ENCODE results near the gene MRPL42. TPM values are rescaled to one million over a fixed set of nuclear protein-coding genes. Genes with fewer than 3 reads are reported as not detected.

MRPL42 gene
- total RNA-seq, 2 experiments from 2014 or later: 85.2 to 87.6 TPM

DNA sequence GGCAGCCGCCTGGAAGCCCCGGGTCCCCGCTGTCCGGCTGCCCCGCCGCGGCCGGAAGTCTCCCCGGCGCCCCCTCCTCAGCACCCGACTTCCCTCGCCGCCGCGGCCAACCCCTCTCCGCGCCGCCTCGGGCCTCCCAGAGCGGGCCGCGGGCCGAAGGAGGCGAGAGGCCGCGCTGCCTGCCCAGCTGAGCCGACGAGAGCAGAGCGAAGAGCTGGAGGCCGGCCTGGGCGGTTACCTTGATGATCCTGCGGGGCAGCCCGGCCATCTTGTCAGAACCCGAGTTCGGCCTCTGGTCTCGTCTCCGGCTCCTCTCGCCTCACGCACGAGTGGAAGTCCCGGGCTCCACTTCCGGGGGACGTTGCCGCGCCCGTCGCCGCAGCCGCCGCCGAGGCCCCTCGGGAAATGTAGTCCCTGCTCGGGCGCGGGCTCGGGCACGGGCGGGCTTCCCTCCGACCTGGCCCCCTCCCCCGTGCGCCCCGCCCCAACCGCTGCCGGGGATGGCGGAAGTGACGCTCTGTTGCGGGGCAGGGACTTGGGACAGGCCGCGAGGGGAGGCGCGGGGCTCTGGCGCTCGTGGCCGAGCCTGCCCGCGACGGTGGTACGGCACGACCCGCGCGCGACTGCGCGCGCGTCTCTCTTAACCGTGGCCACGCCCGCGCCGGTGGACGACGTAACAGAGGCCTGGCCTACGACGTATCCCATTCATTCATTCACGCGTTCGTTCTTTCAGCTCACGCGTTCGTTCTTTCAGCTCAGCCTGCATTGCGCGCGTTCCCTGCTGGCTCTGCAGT is 25.5 kb upstream of the MRPL42 start, which contains the start of gene UBE2N:
Gene UBE2N, minus strand, starts transcription at position 331 of the 794 bp plus-strand sequence. Its CDS starts 63 bp downstream, at position 268.
- ChIA-PET CTCF (interaction anchor here (0.9 to 1.7 kb wide), 3 partner anchors 18 to 659 kb away, joined by 3 read pairs; partner anchors contain the start of gene MRPL42), POLR2A (interaction anchor here (0.6 to 1.6 kb wide), 4 partner anchors 15 to 149 kb away, joined by 4 to 11 read pairs (median 4); partner anchors contain the start of gene MRPL42)

GRCh38 chr12:93442411-93443340 is 24.6 kb upstream of the MRPL42 start:
- ChIA-PET CTCF (interaction anchor here (0.7 to 1.7 kb wide), 4 partner anchors 18 to 658 kb away, joined by 3 read pairs; partner anchors contain the start of gene MRPL42), POLR2A (interaction anchor here (0.6 to 1.6 kb wide), 4 partner anchors 16 to 148 kb away, joined by 4 to 11 read pairs (median 4); partner anchors contain the start of gene MRPL42)

DNA sequence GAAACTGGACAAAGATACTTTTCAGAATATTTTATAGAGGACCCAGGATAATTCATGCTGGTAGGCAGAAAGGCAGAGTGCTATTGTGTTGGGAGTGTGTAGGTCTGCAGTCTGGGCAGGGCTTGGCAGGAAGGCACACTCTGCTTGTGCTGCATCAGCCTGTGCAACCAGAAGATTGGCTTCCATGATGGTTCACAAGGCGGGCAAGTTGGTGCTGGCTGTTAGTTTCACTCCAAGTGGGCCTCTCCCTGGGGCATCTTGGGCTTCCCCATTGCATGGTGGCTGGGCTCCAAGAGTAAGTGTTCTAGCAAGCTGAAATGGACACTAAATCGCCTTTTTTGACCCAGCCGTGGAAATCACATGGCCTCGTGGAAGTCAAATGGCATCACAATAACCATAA is 23.7 kb upstream of the MRPL42 start:
- ChIA-PET CTCF (interaction anchor here (0.7 to 1.2 kb wide), 2 partner anchors 24 to 59 kb away, joined by 3 read pairs; no protein-coding TSS in a partner anchor), POLR2A (no interaction called here)

DNA sequence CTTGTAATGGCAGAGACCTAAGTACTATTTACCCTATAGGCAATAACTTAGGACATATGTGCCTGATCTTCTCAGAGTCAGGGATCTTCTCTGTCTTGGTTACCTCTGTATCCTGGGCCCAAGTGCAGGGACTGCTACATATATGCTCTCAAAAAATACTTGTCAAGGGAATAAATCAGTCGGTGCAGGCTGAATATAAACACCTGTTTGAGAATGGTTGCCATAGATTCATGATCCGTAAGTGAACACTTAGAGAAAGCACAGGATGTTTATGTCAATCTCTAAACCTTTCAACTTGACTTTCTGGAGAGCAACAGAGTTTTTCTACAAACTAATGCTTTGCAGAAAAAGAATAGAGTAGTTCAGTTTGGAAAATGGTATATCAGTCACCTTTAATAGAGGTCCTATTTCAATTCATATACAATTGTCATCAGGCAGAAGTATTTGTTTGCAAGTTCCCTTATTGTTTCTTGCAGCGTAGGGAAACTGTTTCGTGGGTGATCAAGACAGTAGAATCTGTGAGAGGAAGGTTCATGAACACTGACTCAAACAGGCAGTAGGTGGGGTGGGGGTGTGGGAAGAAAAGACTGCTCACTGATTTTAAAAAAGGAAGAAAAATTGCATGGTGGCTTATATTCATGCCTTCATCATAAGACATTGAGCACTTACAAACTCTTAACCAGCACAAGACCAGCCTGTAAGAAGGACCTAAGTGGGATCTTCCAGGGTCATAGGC is 19.6 kb upstream of the MRPL42 start:
- ChIA-PET POLR2A (no interaction called here), CTCF (no interaction called here)

DNA sequence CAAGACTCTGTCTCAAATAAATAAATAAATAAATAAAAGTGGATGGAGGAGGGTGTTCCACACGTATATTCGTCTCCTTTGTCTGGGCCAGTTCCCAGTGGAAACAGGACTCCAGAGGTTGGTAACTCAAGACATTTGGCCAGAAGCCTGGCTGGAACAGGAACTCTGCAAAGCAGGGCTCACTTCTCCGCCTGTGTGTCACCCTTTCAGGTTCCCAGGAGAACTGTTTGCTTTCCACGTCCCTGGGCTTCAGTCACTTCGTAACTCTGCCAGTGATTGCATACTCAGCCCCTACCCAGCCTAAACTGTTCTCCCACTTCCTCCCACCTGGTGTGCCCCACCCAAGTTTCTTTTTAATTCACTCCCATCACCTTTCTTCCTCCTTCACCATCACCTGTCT is 18.5 kb upstream of the MRPL42 start:
- CTCF ChIA-PET: interaction anchor here (0.7 kb wide), 1 partner anchor 48 kb away, joined by 3 read pairs; no protein-coding TSS in a partner anchor

GRCh38 chr12:93449277-93449676 is 18.0 kb upstream of the MRPL42 start:
- CTCF ChIA-PET: interaction anchor here (0.7 kb wide), 1 partner anchor 48 kb away, joined by 3 read pairs; no protein-coding TSS in a partner anchor
- POLR2A ChIA-PET: no interaction called here

More for the DNA sequence above, 18.5 kb upstream of the MRPL42 start:
- POLR2A ChIA-PET: no interaction called here

DNA sequence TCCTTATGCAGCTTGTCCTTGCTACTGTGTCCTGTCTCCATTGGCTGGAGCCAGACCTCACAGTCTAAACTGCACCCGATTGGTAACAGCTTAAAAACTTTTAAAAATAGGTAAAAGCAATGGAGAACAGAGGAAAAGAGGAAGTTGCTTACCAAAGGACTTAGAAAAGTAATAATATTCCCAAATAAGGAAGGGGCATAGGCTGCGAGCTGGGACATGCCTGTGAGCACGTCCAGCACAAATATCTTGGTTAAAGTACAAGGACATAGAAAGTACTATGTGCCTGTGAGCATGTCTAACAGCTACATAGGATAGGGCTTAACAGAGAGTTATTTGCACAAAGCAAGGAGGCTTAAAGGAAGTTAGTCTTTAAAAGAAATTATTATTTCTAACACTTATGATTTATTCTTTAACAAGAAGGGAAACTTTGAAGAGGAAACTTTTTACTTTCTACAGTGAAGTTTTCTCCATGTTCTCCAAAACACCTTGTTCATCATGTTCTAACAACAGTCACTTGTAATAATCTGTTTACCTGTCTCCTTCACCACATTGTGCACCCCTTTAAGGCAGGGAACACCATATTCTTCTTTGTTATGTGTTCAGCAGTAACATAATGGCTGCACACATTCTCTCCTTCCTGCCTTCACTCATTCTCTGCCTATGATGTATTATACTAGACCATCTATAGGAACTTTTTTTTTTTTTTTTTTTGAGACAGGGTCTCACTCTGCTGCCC is 15.7 kb upstream of the MRPL42 start:
- ChIA-PET CTCF (no interaction called here), POLR2A (no interaction called here)

GRCh38 chr12:93453633-93454032 is 13.7 kb upstream of the MRPL42 start:
- ChIA-PET POLR2A (no interaction called here), CTCF (interaction anchor here (0.6 kb wide), 1 partner anchor 106 kb away, joined by 4 read pairs; no protein-coding TSS in a partner anchor)

DNA sequence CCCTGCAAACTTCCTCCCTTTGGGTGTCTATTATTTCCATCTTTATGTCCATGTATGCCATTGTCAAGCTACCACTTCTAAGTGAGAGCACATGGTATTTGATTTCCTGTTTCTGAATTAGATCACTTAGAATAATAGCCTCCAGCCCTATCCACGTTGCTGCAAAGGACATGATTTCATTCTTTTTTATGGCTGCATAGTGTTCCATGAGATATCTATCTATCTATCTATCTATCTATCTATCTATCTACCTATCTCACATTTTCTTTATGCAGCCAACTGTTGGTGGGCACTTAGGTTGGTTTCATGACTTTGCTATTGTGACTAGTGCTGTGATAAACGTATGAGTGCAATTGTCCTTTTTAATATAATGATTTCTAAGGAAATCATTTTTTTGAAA is 11.2 kb upstream of the MRPL42 start:
- ChIA-PET POLR2A (no interaction called here), CTCF (no interaction called here)

DNA sequence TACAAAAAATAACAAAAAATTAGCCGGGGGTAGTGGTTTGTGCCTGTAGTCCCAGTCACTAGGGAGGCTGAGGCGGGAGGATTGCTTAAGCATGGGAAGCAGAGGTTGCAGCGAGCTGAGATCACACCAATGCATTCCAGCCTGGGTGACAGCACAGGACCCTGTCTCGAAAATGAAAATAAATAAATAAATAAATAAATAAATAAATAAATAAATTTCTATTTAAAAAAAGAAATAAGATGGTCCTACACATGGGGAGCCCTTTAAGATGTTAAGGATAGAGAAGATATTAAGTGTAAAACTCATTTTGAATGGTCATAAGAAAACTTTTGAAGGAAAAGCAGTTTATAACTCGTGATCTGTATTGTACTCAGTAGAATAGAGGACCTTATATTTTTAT is 8.2 kb upstream of the MRPL42 start:
- POLR2A ChIA-PET: no interaction called here
- CTCF ChIA-PET: no interaction called here

DNA sequence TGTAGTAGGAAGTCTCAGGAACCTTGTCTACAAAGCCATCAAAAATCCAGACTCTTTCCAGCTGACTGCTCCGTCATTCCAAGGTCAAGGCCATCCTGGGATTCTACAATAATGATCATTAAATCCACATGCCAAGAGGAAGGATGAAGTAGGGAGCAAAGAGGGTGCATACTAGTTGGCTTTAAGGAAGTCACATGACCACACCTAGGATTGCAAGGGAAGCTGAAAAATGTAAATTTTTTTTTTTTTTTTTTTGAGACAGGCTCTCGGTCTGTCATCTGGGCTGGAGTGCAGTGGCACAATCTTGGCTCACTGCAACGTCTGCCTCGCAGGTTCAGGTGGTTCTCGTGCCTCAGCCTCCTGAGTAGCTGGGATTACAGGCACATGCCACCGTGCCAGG is 7.3 kb upstream of the MRPL42 start:
- ChIA-PET POLR2A (no interaction called here), CTCF (interaction anchor here (0.6 kb wide), 1 partner anchor 18 kb away, joined by 3 read pairs; the partner anchor contains the start of gene UBE2N)

DNA sequence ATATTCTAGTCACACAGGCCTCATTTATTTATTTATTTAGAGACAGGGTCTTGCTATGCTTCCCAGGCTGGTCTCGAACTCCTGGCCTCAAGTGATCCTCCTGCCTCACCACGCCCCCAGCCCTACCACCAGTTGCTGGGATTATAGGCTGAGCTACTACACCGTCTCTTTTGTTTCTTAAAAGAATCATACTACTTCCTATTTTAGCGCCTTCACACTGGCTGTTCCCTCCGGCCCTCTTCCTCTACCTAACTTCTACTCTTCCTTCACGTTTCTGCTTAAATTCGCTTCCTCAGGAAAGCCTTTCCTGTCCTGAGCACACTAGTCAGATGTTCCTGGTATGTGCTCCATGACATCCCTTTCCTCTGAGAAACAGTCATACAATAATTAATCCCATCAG is 6.4 kb upstream of the MRPL42 start:
- POLR2A ChIA-PET: no interaction called here
- CTCF ChIA-PET: no interaction called here

- ChIA-PET CTCF (no interaction called here), POLR2A (no interaction called here)
These were observed 5.8 kb upstream of the MRPL42 start for GRCh38 chr12:93461503-93461902.

- POLR2A ChIA-PET: no interaction called here
These were observed 1.5 kb upstream of the MRPL42 start for GRCh38 chr12:93465841-93466240.

GRCh38 chr12:93466625-93467350 is 526 bp upstream of the MRPL42 start:
- POLR2A ChIA-PET: interaction anchor here (0.6 to 1.6 kb wide), 5 partner anchors 24 to 929 kb away, joined by 3 to 5 read pairs (median 4); partner anchors contain the start of gene UBE2N
- CTCF ChIA-PET: interaction anchor here (0.6 to 4.2 kb wide), 5 partner anchors 22 to 635 kb away, joined by 3 to 14 read pairs (median 3); partner anchors contain the start of gene UBE2N

More at GRCh38 chr12:93465841-93466240, 1.5 kb upstream of the MRPL42 start:
- CTCF ChIA-PET: interaction anchor here (1.3 kb wide), 1 partner anchor 21 kb away, joined by 3 read pairs; no protein-coding TSS in a partner anchor

DNA sequence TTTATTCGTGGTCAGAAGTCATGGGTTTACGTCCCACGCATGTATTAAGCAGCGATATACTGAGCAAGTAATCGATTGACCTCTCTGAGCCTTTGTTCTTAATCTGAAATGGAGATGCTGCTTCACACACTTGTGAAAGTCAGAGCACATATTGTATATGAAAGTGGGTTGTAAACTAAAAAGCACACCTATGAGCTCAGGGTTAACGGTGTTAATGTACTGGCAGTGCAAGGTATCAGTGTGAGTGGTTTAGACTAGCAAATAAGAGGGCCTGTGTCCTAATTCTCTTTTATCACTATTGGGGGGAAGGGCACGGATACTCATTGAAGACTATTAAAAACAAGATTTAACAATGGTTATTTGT is 676 bp downstream of the MRPL42 start:
- ChIA-PET POLR2A (interaction anchor here (0.6 to 1.6 kb wide), 3 partner anchors 26 to 181 kb away, joined by 4 to 7 read pairs (median 5); partner anchors contain the start of gene UBE2N), CTCF (interaction anchor here (0.6 to 4.2 kb wide), 4 partner anchors 25 to 634 kb away, joined by 3 to 14 read pairs (median 4); no protein-coding TSS in a partner anchor)

- CTCF ChIA-PET: interaction anchor here (4.2 kb wide), 1 partner anchor 632 kb away, joined by 14 read pairs; no protein-coding TSS in a partner anchor
These were observed 2.1 kb downstream of the MRPL42 start for GRCh38 chr12:93469386-93469785.

More at GRCh38 chr12:93469386-93469785, 2.1 kb downstream of the MRPL42 start:
- POLR2A ChIA-PET: no interaction called here

All from activated CD8-positive, alpha-beta memory T cell treated with anti-CD3 and anti-CD28 coated beads for 36 hours (primary cell).